K562 (cell line): ENCODE measurements around the gene HECW1. TPM values are rescaled to one million over a fixed set of nuclear protein-coding genes. Genes with fewer than 3 reads are reported as not detected.
A peak's percentile ranks its signal among the peaks of the same experiment; 100 is the strongest.

Experiments used
- ATAC-seq: fragments of 200-7000 bp; cut with Tn5 transposase; 3 replicates; pipeline ENCODE4 v1.9.1; 2020; ENCODE audit warnings: moderate library complexity
- BruUV-seq: library from RNA; stranded (reverse); fragments of 400-500 nt; replicated peaks from 2 replicates; lab custom pipeline; 2021; lab: Mats Ljungman, UMichigan
- CTCF ChIA-PET: fragments of 300-600 bp; formaldehyde crosslinking; extraction: SDS; loops from one replicate; lab custom pipeline; 2021; ENCODE audit warnings: low intra/inter-chr PET ratio; lab: Yijun Ruan, JAX
- POLR2A ChIA-PET: fragments of 300-600, 350-650 bp; sonication (Branson Sonifier 250); formaldehyde crosslinking; extraction: SDS; loops from one replicate; lab custom pipeline; 2021; ENCODE audit warnings: antibody characterized with exemption, inconsistent platforms; lab: Yijun Ruan, JAX
- DNase-seq, 4 experiments: peaks; one replicate each; pipeline versions ENCODE4 v3.0.0 to v3.0.0-alpha.2; 2011 to 2018; ENCODE audit warnings: low spot score in 3 of 4, mixed read lengths in 3 of 4; ENCODE audit errors: extremely low read depth in 1 of 4
- FAIRE-seq: peaks from 2 replicates; lab custom pipeline; 2011; peaks lifted over from hg19 to GRCh38; lab: Jason Lieb, UNC
- H2AFZ ChIP-seq: 2 replicates; pipeline ENCODE4 v1.6.0; 2011; ENCODE audit warnings: low read depth, low read length, control low read depth, inconsistent platforms
- H3K27ac ChIP-seq: fragments of 200-600 bp; 3 replicates; pipeline ENCODE4 v1.8.0; 2011; ENCODE audit warnings: low read depth, mild to moderate bottlenecking, control low read depth, inconsistent platforms, low read length, moderate library complexity, mixed read lengths; ENCODE audit errors: extremely low read depth
- H3K27me3 ChIP-seq, 2 experiments: fragments of 300-600 bp in 1 of 2; 2 replicates in 1 of 2; 3 replicates in 1 of 2; pipeline versions ENCODE4 v1.6.0 to v1.8.0; 2011; ENCODE audit warnings: inconsistent platforms in 2 of 2, low read length in 2 of 2, mild to moderate bottlenecking in 1 of 2, mixed read lengths in 1 of 2, moderate library complexity in 1 of 2; ENCODE audit not compliant: control insufficient read depth in 2 of 2, insufficient read depth in 2 of 2
- H3K36me3 ChIP-seq: fragments of 300-600 bp; 3 replicates; pipeline ENCODE4 v1.8.0; 2011; ENCODE audit warnings: mild to moderate bottlenecking, low read length, inconsistent platforms; ENCODE audit not compliant: control insufficient read depth, insufficient read depth
- H3K4me1 ChIP-seq, 2 experiments: fragments of 200-600 bp in 1 of 2; replicated peaks in 1 of 2; 2 replicates in 1 of 2; 3 replicates in 1 of 2; pipeline versions ENCODE4 v1.5.1 to v1.8.0; 2011; ENCODE audit warnings: inconsistent platforms in 2 of 2, low read length in 2 of 2, mild to moderate bottlenecking in 1 of 2, mixed read lengths in 1 of 2, moderate library complexity in 1 of 2; ENCODE audit not compliant: control insufficient read depth in 2 of 2, insufficient read depth in 2 of 2
- H3K4me2 ChIP-seq: 2 replicates; pipeline ENCODE4 v1.6.1; 2011; ENCODE audit warnings: low read length, control low read depth, inconsistent platforms, mixed read lengths; ENCODE audit not compliant: insufficient read depth
- H3K4me3 ChIP-seq: fragments of 200-600 bp; sonication (generic), shearing (Covaris generic); 2 replicates; pipeline ENCODE4 v1.5.1; 2016; ENCODE audit warnings: control low read depth, inconsistent platforms
- H3K79me2 ChIP-seq: fragments of 200-600 bp; 3 replicates; pipeline ENCODE4 v1.8.0; 2011; ENCODE audit warnings: low read length, inconsistent platforms; ENCODE audit not compliant: control insufficient read depth, insufficient read depth
- H3K9ac ChIP-seq, 2 experiments: 2 replicates each; pipeline versions ENCODE4 v1.6.0 to v1.6.1; 2011; ENCODE audit warnings: low read depth in 2 of 2, low read length in 2 of 2, control low read depth in 1 of 2, inconsistent platforms in 1 of 2, mild to moderate bottlenecking in 1 of 2, mixed read lengths in 1 of 2; ENCODE audit not compliant: insufficient read depth in 1 of 2
- H3K9me1 ChIP-seq: one replicate; pipeline ENCODE4 v1.6.0; 2011; ENCODE audit warnings: inconsistent platforms, mild to moderate bottlenecking, low read length, moderate library complexity; ENCODE audit not compliant: control insufficient read depth, insufficient read depth
- H3K9me3 ChIP-seq: replicated peaks from 2 replicates; pipeline ENCODE4 v1.5.1; 2011; ENCODE audit warnings: low read depth, low read length, inconsistent platforms; ENCODE audit not compliant: control insufficient read depth, insufficient read depth
- H4K20me1 ChIP-seq: replicated peaks from 2 replicates; pipeline ENCODE4 v1.6.1; 2011; ENCODE audit warnings: low read length, inconsistent platforms, mixed read lengths; ENCODE audit not compliant: control insufficient read depth, insufficient read depth
- CEBPB ChIP-seq: fragments of 450-650 bp; IDR thresholded peaks from 2 replicates; pipeline ENCODE4 v1.6.1; 2016; ENCODE audit warnings: missing genetic modification characterization, missing compliant biosample characterization
- CEBPG ChIP-seq, 3 experiments: fragments of 200-800 bp in 1 of 3; sonication (Bioruptor generic) in 1 of 3; sonication (generic) in 1 of 3; formaldehyde crosslinking in 1 of 3; IDR thresholded peaks in 2 of 3; conservative IDR thresholded peaks in 1 of 3; 2 replicates each; pipeline versions ENCODE4 v1.6.1 to v1.8.0; 2016 to 2022; ENCODE audit warnings: missing compliant biosample characterization in 2 of 3, missing genetic modification characterization in 2 of 3, mild to moderate bottlenecking in 1 of 3, missing genetic modification reagents in 1 of 3
- CTBP1 ChIP-seq: fragments of 450-650 bp; IDR thresholded peaks from 2 replicates; pipeline ENCODE4 v1.6.1; 2016; ENCODE audit warnings: borderline replicate concordance
- HDGF ChIP-seq: fragments of 450-650 bp; IDR thresholded peaks from 2 replicates; pipeline ENCODE4 v1.6.1; 2016
- LCOR ChIP-seq: sonication (generic); formaldehyde crosslinking; IDR thresholded peaks from 2 replicates; pipeline ENCODE4 v1.8.0; 2022; ENCODE audit warnings: mild to moderate bottlenecking, missing genetic modification reagents
- NCOR1 ChIP-seq: fragments of 450-650 bp; IDR thresholded peaks from 2 replicates; pipeline ENCODE4 v1.6.1; 2016; ENCODE audit warnings: mild to moderate bottlenecking, moderate library complexity
- OTX1 ChIP-seq: fragments of 450-650 bp; formaldehyde crosslinking; IDR thresholded peaks from 2 replicates; pipeline ENCODE4 v1.4.0; 2022; ENCODE audit warnings: mild to moderate bottlenecking
- STAT5A ChIP-seq: IDR thresholded peaks from 2 replicates; pipeline ENCODE4 v1.6.1; 2012; ENCODE audit warnings: low read length, inconsistent platforms, borderline replicate concordance
- SUPT5H ChIP-seq: fragments of 450-650 bp; IDR thresholded peaks from 2 replicates; pipeline ENCODE4 v1.6.1; 2016
- ZFX ChIP-seq: sonication (generic); formaldehyde crosslinking; IDR thresholded peaks from 2 replicates; pipeline ENCODE4 v1.8.0; 2022; ENCODE audit warnings: mild to moderate bottlenecking, missing genetic modification reagents, moderate library complexity
- ZNF133 ChIP-seq: fragments of 250-450 bp; sonication (Bioruptor Pico); IDR thresholded peaks from 2 replicates; pipeline ENCODE4 v1.4.0; 2020; ENCODE audit warnings: mild to moderate bottlenecking
- ZNF586 ChIP-seq: fragments of 450-650 bp; formaldehyde crosslinking; conservative IDR thresholded peaks from 2 replicates; pipeline ENCODE4 v1.4.0; 2020; ENCODE audit warnings: mild to moderate bottlenecking, moderate library complexity
- WGBS: fragments of 100-300 bp; shearing (Covaris generic); methylation state at CpG from one replicate; pipeline ENCODE4 v1.1.6; 2016; ENCODE audit warnings: low coverage, mixed read lengths; ENCODE audit not compliant: insufficient coverage; ENCODE audit errors: missing lambda C conversion rate; 5-methylcytosine and 5-hydroxymethylcytosine counted together
- in situ Hi-C: fragments of 300-500 bp; cut with MboI; formaldehyde crosslinking; loops from 4 replicates; pipeline ENCODE4 v1.15.0; 2018; ENCODE audit warnings: inconsistent platforms, mixed read lengths
- intact Hi-C: fragments of 100-400 bp; cut with micrococcal nuclease; formaldehyde crosslinking; loops from 2 replicates; pipeline ENCODE4 v1.14.2; 2022
- polyA plus RNA-seq, 8 experiments: library from polyadenylated mRNA; depleted of rRNA in 4 of 8; stranded (reverse) in 5 of 8; unstranded in 3 of 8; fragments of >200 nt; fragmentation: Nextera tagmentation in 2 of 8; fragmentation: Illumina TruSeq in 1 of 8; extraction: Ambion mirVana in 2 of 8; extraction: Trizol in 1 of 8; gene quantifications; 2 replicates each; pipeline versions ENCODE4 v1.2.1 to v1.2.3, GENCODE V29; 2011 to 2014; ENCODE audit warnings: inconsistent platforms in 1 of 8, missing spikeins in 1 of 8
- total RNA-seq, 7 experiments: library from RNA; depleted of rRNA in 6 of 7; stranded (reverse); fragments of >200 nt in 6 of 7; fragmentation: Illumina TruSeq in 2 of 7; extraction: Trizol in 2 of 7; gene quantifications; 2 replicates each; pipeline versions ENCODE4 v1.2.1 to v1.2.3, GENCODE V29; 2011 to 2021; ENCODE audit warnings: low replicate concordance in 1 of 7
- TF ChIP-seq, protein P1 (sequence below): IDR thresholded peaks from 2 replicates; pipeline ENCODE4 v1.6.1; 2011; ENCODE audit warnings: borderline replicate concordance, low read depth, mild to moderate bottlenecking, moderate library complexity, low read length; ENCODE audit not compliant: insufficient read depth, poor library complexity, severe bottlenecking

The HECW1 gene
- total and polyA plus RNA-seq, 9 of the 15 experiments (the other 6 are each of a cell fraction or from before 2014, with no cell fraction given) = 0.07 to 0.31 (median 0.13) TPM; not detected in 4

GRCh38 chr7:43576241-43576640 is 463.8 kb downstream of the HECW1 start:
- Histone ChIP-seq H3K27me3 (no peaks in the 10 kb centered on the region), H3K27ac (no peak overlapping the region), H3K9ac (no peak overlapping the region), H3K4me3 (no peak overlapping the region), H2AFZ (peak overlapping the region; percentile 18; the same call in 1 of the 2 replicates), H3K9me1 (no peaks in the 10 kb centered on the region), H3K79me2 (no peaks in the 10 kb centered on the region), H3K4me1 (peaks cover 4 to 28% of the 10 kb centered on the region in 2 experiments), H3K9me3 (no peaks in the 10 kb centered on the region; the same call in 1 of the 2 replicates), H3K36me3 (no peaks in the 10 kb centered on the region), H4K20me1 (no peaks in the 10 kb centered on the region), H3K4me2 (no peak overlapping the region)
- POLR2A ChIA-PET = interaction anchor here (1.1 kb wide), 1 partner anchor 186 kb away, joined by 3 read pairs; no protein-coding TSS in a partner anchor
- in situ Hi-C loops = no loop called here
- intact Hi-C loops = loop anchor here (5.0 kb wide), 1 partner anchor 119 kb away; no protein-coding TSS in a partner anchor
- FAIRE-seq (no peak), DNase-seq (no peak), ATAC-seq (no peak)
- 85% methylated on average over 3 of the region's 3 CpGs for WGBS
- CTCF ChIA-PET = no interaction called here
- no TSS peak for BruUV-seq
- TF ChIP-seq STAT5A (no peak), CEBPB (tag) (peak; percentile 42), OTX1 (CRISPR knock-in tag) (no peak), NCOR1 (no peak), ZFX (CRISPR knock-in tag) (no peak), ZNF133 (CRISPR knock-in tag) (no peak), LCOR (CRISPR knock-in tag) (no peak), CTBP1 (no peak), HDGF (no peak), CEBPG (CRISPR knock-in tag; IDR thresholded peaks at IDR 0.05) (no peak), CEBPG (tag; conservative IDR thresholded peaks at IDR 0.05 in 1 of 2, IDR thresholded peaks at IDR 0.05 in 1 of 2) (peak; percentile 12 to 43; a peak in 2 of 4 replicates), ZNF586 (CRISPR knock-in tag) (no peak), SUPT5H (no peak)
- TF ChIP-seq, protein P1, sequence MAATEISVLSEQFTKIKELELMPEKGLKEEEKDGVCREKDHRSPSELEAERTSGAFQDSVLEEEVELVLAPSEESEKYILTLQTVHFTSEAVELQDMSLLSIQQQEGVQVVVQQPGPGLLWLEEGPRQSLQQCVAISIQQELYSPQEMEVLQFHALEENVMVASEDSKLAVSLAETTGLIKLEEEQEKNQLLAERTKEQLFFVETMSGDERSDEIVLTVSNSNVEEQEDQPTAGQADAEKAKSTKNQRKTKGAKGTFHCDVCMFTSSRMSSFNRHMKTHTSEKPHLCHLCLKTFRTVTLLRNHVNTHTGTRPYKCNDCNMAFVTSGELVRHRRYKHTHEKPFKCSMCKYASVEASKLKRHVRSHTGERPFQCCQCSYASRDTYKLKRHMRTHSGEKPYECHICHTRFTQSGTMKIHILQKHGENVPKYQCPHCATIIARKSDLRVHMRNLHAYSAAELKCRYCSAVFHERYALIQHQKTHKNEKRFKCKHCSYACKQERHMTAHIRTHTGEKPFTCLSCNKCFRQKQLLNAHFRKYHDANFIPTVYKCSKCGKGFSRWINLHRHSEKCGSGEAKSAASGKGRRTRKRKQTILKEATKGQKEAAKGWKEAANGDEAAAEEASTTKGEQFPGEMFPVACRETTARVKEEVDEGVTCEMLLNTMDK = no peak
